Brain microvascular endothelial cell (primary cell): ENCODE results near the gene CEP78.
A peak's percentile ranks its signal among the peaks of the same experiment; 100 is the strongest.

Experiments used
- DNase-seq: peaks from one replicate; pipeline ENCODE4 v3.0.0-alpha.2; 2020
- H3K27ac ChIP-seq: fragments of 250-450 bp; sonication (Bioruptor Pico); 2 replicates; pipeline ENCODE4 v1.5.1; 2020; ENCODE audit warnings: mild to moderate bottlenecking, moderate library complexity
- H3K27me3 ChIP-seq: fragments of 250-450 bp; sonication (Bioruptor Pico); replicated peaks from 2 replicates; pipeline ENCODE4 v1.5.1; 2020; ENCODE audit warnings: mild to moderate bottlenecking
- H3K36me3 ChIP-seq: fragments of 250-450 bp; sonication (Bioruptor Pico); replicated peaks from 2 replicates; pipeline ENCODE4 v1.5.1; 2020; ENCODE audit warnings: mild to moderate bottlenecking
- H3K4me3 ChIP-seq: 2 replicates; pipeline ENCODE4 v1.5.1; 2011; ENCODE audit warnings: low read depth, mild to moderate bottlenecking, control low read depth, low read length, moderate library complexity
- in situ Hi-C: cut with HindIII; loops from 2 replicates; pipeline ENCODE4 v1.10.0; 2017; ENCODE audit warnings: low sequenced_read_pairs, low pct_ligation_motif_present
- TF ChIP-seq, protein P1 (sequence below): IDR thresholded peaks from 2 replicates; pipeline ENCODE4 v1.5.1; 2011; ENCODE audit warnings: low read depth, mild to moderate bottlenecking, moderate library complexity, low read length, control low read depth, inconsistent platforms; ENCODE audit errors: missing control alignments

The CEP78 gene

DNA sequence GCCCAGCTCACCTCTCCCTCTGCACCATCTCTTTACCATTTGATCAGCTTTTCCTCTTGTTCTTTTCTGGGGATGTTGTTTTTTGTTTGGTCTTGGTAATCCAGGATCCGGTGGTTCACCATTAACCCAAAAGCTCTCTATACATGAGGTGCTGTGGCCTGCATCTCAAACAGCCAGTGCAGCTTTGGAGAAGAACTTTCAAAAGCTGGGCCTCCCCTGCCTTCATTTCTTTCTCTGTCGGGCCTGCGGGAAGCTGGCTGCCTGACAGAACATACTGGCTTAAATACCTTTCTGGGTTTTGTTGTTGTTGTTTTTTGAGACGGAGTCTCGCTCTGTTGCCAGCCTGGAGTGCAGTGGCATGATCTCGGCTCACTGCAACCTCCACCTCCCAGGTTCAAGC lies 73.2 kb downstream of the CEP78 start:
- Histone ChIP-seq H3K27me3 (no peaks in the 10 kb centered on the region), H3K27ac (no peak overlapping the region), H3K36me3 (peaks cover 28% of the 10 kb centered on the region), H3K4me3 (no peak overlapping the region)
- TF ChIP-seq, protein P1, sequence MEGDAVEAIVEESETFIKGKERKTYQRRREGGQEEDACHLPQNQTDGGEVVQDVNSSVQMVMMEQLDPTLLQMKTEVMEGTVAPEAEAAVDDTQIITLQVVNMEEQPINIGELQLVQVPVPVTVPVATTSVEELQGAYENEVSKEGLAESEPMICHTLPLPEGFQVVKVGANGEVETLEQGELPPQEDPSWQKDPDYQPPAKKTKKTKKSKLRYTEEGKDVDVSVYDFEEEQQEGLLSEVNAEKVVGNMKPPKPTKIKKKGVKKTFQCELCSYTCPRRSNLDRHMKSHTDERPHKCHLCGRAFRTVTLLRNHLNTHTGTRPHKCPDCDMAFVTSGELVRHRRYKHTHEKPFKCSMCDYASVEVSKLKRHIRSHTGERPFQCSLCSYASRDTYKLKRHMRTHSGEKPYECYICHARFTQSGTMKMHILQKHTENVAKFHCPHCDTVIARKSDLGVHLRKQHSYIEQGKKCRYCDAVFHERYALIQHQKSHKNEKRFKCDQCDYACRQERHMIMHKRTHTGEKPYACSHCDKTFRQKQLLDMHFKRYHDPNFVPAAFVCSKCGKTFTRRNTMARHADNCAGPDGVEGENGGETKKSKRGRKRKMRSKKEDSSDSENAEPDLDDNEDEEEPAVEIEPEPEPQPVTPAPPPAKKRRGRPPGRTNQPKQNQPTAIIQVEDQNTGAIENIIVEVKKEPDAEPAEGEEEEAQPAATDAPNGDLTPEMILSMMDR = no peak
- no peak for DNase-seq
- in situ Hi-C loops = no loop called here

- DNase-seq = no peak
- no peak overlapping the region for H3K4me3 ChIP-seq
- no peak overlapping the region for H3K27ac ChIP-seq
- in situ Hi-C loops = no loop called here
- H3K27me3 ChIP-seq = no peaks in the 10 kb centered on the region
- peaks cover 24% of the 10 kb centered on the region for H3K36me3 ChIP-seq
- TF ChIP-seq, protein P1 = no peak
Observed at GRCh38 chr9:78311075-78311474, 75.2 kb downstream of the CEP78 start.

DNA sequence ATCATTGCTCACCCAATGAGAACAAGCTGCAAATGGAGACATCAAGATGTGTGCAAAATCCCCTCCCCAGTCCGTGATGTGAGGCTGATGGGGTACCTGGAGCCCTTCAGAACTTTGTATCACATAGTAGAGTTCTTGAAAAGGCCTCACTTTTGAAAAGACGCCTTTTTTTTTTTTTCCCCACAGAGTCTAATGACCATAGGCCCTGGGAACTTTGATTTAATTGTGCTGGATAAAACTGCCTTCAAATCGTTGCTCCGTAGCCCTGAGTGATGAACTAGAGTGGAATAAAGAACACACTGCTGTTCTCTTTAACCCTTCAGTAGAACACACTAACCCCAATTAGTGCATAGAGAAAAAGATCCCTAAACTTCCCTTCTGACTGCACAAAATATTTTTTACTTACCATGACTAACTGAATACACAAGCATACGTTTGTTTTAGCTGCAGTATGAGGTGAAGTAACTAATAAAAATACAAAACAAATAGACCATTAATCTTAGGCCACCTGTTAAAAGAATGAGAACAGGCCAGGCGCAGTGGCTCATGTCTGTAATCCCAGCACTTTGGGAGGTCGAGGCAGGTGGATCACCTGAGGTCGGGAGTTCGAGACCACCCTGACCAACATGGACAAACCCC lies 76.1 kb downstream of the CEP78 start:
- H3K27ac ChIP-seq = no peak overlapping the region
- peaks cover 19% of the 10 kb centered on the region for H3K36me3 ChIP-seq
- in situ Hi-C loops = no loop called here
- no peaks in the 10 kb centered on the region for H3K27me3 ChIP-seq
- TF ChIP-seq, protein P1 = no peak
- DNase-seq = no peak
- no peak overlapping the region for H3K4me3 ChIP-seq

DNA sequence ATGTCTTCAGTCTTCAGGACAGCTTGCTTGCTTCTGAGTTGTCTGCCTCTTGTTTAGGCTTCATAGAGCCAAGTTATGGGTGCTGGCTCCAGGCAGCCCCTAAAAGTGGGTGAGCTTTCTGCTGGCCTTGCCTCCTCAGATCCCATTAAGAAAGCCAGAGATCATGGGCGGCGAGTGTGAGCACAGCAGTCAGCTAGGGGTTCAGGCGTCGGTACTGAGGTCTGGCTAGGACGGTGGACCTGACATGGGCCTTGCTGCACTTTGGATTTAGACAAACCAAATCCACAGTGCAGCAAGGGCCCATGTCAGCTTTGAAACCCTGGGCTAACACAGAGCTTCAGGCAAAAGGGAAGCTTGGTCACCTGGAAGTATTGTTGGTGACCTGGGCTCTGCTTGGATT lies 78.7 kb downstream of the CEP78 start:
- DNase-seq = no peak
- peaks cover 15% of the 10 kb centered on the region for H3K36me3 ChIP-seq
- in situ Hi-C loops = no loop called here
- no peak overlapping the region for H3K27ac ChIP-seq
- H3K4me3 ChIP-seq = no peak overlapping the region
- no peaks in the 10 kb centered on the region for H3K27me3 ChIP-seq
- TF ChIP-seq, protein P1 = no peak

DNA sequence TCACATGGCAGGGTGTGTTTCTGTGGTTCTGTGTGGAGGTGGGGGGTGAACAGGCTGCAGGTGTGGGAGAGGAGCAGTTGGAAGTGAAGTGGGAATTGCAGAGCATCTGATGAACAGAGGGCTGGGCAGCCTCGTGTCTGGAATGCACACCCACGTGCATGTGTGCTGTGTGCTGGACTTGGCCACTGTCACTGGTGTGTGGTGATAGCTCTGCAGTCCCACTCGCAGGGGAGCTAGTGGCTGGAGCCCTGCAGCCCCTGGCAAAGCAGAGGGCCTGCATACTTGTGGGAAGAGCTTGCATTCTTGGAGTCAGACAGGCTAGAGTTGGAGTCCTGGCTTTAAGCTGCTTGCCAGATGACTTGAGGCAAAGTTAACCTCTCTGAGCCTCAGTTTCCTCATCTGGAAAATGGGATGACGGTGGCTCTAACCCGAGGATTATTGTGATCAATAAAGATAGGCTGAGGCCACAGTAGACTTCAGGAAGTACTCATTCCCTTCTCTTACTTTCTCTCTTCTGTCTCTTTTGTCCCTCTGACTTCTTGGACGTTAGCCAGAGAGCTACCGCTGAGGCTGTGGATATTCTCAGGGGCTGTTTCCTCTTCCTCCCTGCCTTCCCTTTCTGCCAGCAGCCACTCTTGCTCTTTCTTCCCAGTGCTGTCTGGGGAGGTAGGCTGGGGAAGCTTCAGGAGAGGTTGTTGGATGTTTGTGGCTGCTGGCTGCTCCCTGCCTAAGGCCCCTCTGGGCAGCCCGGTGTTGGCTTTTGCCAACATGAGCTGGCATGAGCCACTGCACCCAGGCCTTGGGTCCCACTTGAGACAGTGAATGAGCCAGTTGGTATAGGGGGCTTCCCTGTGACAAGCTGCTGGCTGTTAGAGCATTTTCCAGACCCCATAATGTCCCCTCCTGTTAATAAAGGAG lies 79.3 kb downstream of the CEP78 start:
- Histone ChIP-seq H3K27me3 (no peaks in the 10 kb centered on the region), H3K36me3 (peaks cover 14% of the 10 kb centered on the region), H3K27ac (no peak overlapping the region), H3K4me3 (no peak overlapping the region)
- in situ Hi-C loops = no loop called here
- TF ChIP-seq, protein P1 = no peak
- DNase-seq = peak; percentile 31
